HepG2 (cell line): ENCODE results near the gene SHC1. TPM values are rescaled to one million over a fixed set of nuclear protein-coding genes. Genes with fewer than 3 reads are reported as not detected.

Source experiments
- AFF4 ChIP-seq: sonication (generic); formaldehyde crosslinking; IDR thresholded peaks from 2 replicates; pipeline ENCODE4 v1.4.0; 2020; ENCODE audit warnings: missing genetic modification reagents
- ATF7 ChIP-seq, 2 experiments: fragments of 450-650 bp in 1 of 2; sonication (generic) in 1 of 2; formaldehyde crosslinking in 1 of 2; IDR thresholded peaks; 2 replicates each; pipeline versions ENCODE4 v1.4.0 to v1.6.1; 2016 to 2020; ENCODE audit warnings: antibody characterized with exemption in 1 of 2, mild to moderate bottlenecking in 1 of 2, missing genetic modification reagents in 1 of 2
- CSRNP1 ChIP-seq: sonication (generic); formaldehyde crosslinking; IDR thresholded peaks from 2 replicates; pipeline ENCODE4 v1.8.1; 2023; ENCODE audit warnings: mild to moderate bottlenecking, missing genetic modification reagents
- HIVEP1 ChIP-seq: sonication (generic); formaldehyde crosslinking; IDR thresholded peaks from 2 replicates; pipeline ENCODE4 v1.4.0; 2020; ENCODE audit warnings: mild to moderate bottlenecking, missing genetic modification reagents
- PRDM10 ChIP-seq: sonication (generic); formaldehyde crosslinking; IDR thresholded peaks from 2 replicates; pipeline ENCODE4 v1.4.0; 2020; ENCODE audit warnings: low read depth, missing genetic modification reagents
- ZNF318 ChIP-seq: sonication (generic); formaldehyde crosslinking; IDR thresholded peaks from 2 replicates; pipeline ENCODE4 v1.4.0; 2020; ENCODE audit warnings: mild to moderate bottlenecking, missing genetic modification reagents
- ZSCAN9 ChIP-seq: IDR thresholded peaks from 2 replicates; pipeline ENCODE4 v1.6.1; 2016; ENCODE audit warnings: borderline replicate concordance
- polyA plus RNA-seq, 8 experiments: library from polyadenylated mRNA; depleted of rRNA in 3 of 8; stranded (reverse) in 7 of 8; unstranded in 1 of 8; fragments of >200 nt; fragmentation: Illumina TruSeq in 4 of 8; extraction: Trizol in 4 of 8; gene quantifications; 2 replicates each; pipeline versions ENCODE4 v1.2.1 to v1.2.3, GENCODE V29; 2011 to 2016; ENCODE audit warnings: low read depth in 4 of 8, missing spikeins in 1 of 8, mixed read lengths in 1 of 8; ENCODE audit not compliant: insufficient read depth in 1 of 8
- total RNA-seq, 5 experiments: library from RNA; depleted of rRNA; stranded (reverse); fragments of >200 nt; fragmentation: Illumina TruSeq; extraction: Trizol; gene quantifications; 2 replicates each; pipeline ENCODE4 v1.2.3, GENCODE V29; 2016; ENCODE audit warnings: low read depth in 1 of 5

The SHC1 gene
- total and polyA plus RNA-seq, 2 of the 13 experiments (the other 11 are each of a cell fraction or from before 2014, with no cell fraction given), result 52.0 to 137 TPM

- TF ChIP-seq ZNF318 (CRISPR knock-in tag) (no peak), PRDM10 (CRISPR knock-in tag) (peak; percentile 75; the same call in 1 of the 2 replicates), HIVEP1 (CRISPR knock-in tag) (0 out of 2 replicates have a peak, but pooled peaks have one; percentile 45), ATF7 (IDR thresholded peaks at IDR 0.05) (no peak), ATF7 (CRISPR knock-in tag; IDR thresholded peaks at IDR 0.05) (no peak), ZSCAN9 (CRISPR knock-in tag) (no peak), AFF4 (CRISPR knock-in tag) (no peak), CSRNP1 (CRISPR knock-in tag) (no peak)
Measured at GRCh38 chr1:154970631-154971340, at the start of gene SHC1 (continued).
